Smooth muscle cell (in vitro differentiated cells): ENCODE data around the gene PRDM5. TPM values are rescaled to one million over a fixed set of nuclear protein-coding genes. Genes with fewer than 3 reads are reported as not detected.

Experiments used
- DNase-seq: peaks from one replicate; lab custom pipeline; 2025; ENCODE audit not compliant: unreplicated experiment; lab: John Stamatoyannopoulos, UW
- H2AFZ ChIP-seq: fragments of 200-600 bp; sonication (generic); 2 replicates; pipeline ENCODE4 v1.6.0; 2016; ENCODE audit warnings: antibody characterized with exemption, low read depth, mild to moderate bottlenecking
- H3F3A ChIP-seq: fragments of 200-600 bp; sonication (generic); 2 replicates; pipeline ENCODE4 v1.6.0; 2017; ENCODE audit warnings: antibody characterized with exemption, low read depth
- H3K27ac ChIP-seq: fragments of 200-600 bp; sonication (generic); 2 replicates; pipeline ENCODE4 v1.5.1; 2016; ENCODE audit warnings: low read depth, mild to moderate bottlenecking
- H3K27me3 ChIP-seq: fragments of 200-600 bp; sonication (generic); 2 replicates; pipeline ENCODE4 v1.6.1; 2016; ENCODE audit warnings: low read depth, mild to moderate bottlenecking
- H3K36me3 ChIP-seq: fragments of 200-600 bp; sonication (generic); 2 replicates; pipeline ENCODE4 v1.5.1; 2016; ENCODE audit warnings: low read depth
- H3K4me1 ChIP-seq: fragments of 200-600 bp; sonication (generic); 2 replicates; pipeline ENCODE4 v1.5.1; 2016; ENCODE audit warnings: low read depth
- H3K4me2 ChIP-seq: fragments of 200-600 bp; sonication (generic); 2 replicates; pipeline ENCODE4 v1.6.0; 2016; ENCODE audit warnings: mild to moderate bottlenecking
- H3K4me3 ChIP-seq: fragments of 200-600 bp; sonication (generic); 2 replicates; pipeline ENCODE4 v1.5.1; 2016; ENCODE audit warnings: mild to moderate bottlenecking
- H3K79me2 ChIP-seq: fragments of 200-600 bp; sonication (generic); 2 replicates; pipeline ENCODE4 v1.6.0; 2016; ENCODE audit warnings: low read depth, mild to moderate bottlenecking
- H3K9ac ChIP-seq: fragments of 200-600 bp; sonication (generic); 2 replicates; pipeline ENCODE4 v1.6.0; 2016; ENCODE audit warnings: low read depth
- H3K9me3 ChIP-seq: fragments of 200-600 bp; sonication (generic); replicated peaks from 2 replicates; pipeline ENCODE4 v1.5.1; 2016; ENCODE audit warnings: low read depth
- H4K20me1 ChIP-seq: fragments of 200-600 bp; sonication (generic); 2 replicates; pipeline ENCODE4 v1.6.0; 2016; ENCODE audit warnings: low read depth
- WGBS: methylation state at CpG from one replicate; pipeline ENCODE4 v1.1.7; 2016; ENCODE audit warnings: low lambda C conversion rate; 5-methylcytosine and 5-hydroxymethylcytosine counted together
- polyA plus RNA-seq: library from polyadenylated mRNA; unstranded; fragments of >200 nt; fragmentation: Nextera tagmentation; extraction: Ambion mirVana; gene quantifications from 2 replicates; pipeline ENCODE4 v1.2.1, GENCODE V29; 2016
- total RNA-seq: library from RNA; depleted of rRNA; stranded (reverse); fragments of >200 nt; gene quantifications from 2 replicates; pipeline ENCODE4 v1.2.3, GENCODE V29; 2014
- TF ChIP-seq, protein P1 (sequence below): fragments of 200-600 bp; sonication (generic); IDR thresholded peaks from 2 replicates; pipeline ENCODE4 v1.5.1; 2017; ENCODE audit warnings: borderline replicate concordance, mild to moderate bottlenecking, antibody characterized with exemption; ENCODE audit not compliant: insufficient read depth, poor library complexity, severe bottlenecking

Gene PRDM5
- total and polyA plus RNA-seq, 2 experiments from 2014 or later, result 3.3 to 8.6 TPM

GRCh38 chr4:120699354-120699753 is 223.2 kb downstream of the PRDM5 start:
- H3K4me3 ChIP-seq, result no peak overlapping the region
- no peaks in the 10 kb centered on the region for H3K27me3 ChIP-seq
- no peak overlapping the region for H3K4me2 ChIP-seq
- peaks cover 11% of the 10 kb centered on the region for H3F3A ChIP-seq
- H3K9ac ChIP-seq, result no peak overlapping the region
- H3K79me2 ChIP-seq, result no peaks in the 10 kb centered on the region
- no peak for DNase-seq
- no peaks in the 10 kb centered on the region for H4K20me1 ChIP-seq
- H3K4me1 ChIP-seq, result peaks cover 24% of the 10 kb centered on the region
- 100% methylated on average over 1 of the region's 1 CpG for WGBS
- no peak overlapping the region for H2AFZ ChIP-seq
- H3K9me3 ChIP-seq, result no peaks in the 10 kb centered on the region
- TF ChIP-seq, protein P1, sequence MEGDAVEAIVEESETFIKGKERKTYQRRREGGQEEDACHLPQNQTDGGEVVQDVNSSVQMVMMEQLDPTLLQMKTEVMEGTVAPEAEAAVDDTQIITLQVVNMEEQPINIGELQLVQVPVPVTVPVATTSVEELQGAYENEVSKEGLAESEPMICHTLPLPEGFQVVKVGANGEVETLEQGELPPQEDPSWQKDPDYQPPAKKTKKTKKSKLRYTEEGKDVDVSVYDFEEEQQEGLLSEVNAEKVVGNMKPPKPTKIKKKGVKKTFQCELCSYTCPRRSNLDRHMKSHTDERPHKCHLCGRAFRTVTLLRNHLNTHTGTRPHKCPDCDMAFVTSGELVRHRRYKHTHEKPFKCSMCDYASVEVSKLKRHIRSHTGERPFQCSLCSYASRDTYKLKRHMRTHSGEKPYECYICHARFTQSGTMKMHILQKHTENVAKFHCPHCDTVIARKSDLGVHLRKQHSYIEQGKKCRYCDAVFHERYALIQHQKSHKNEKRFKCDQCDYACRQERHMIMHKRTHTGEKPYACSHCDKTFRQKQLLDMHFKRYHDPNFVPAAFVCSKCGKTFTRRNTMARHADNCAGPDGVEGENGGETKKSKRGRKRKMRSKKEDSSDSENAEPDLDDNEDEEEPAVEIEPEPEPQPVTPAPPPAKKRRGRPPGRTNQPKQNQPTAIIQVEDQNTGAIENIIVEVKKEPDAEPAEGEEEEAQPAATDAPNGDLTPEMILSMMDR, result no peak
- H3K27ac ChIP-seq, result no peak overlapping the region
- H3K36me3 ChIP-seq, result no peaks in the 10 kb centered on the region

- DNase-seq, result peak; percentile 3
- H3K79me2 ChIP-seq, result no peaks in the 10 kb centered on the region
- H3K9ac ChIP-seq, result peak overlapping the region; percentile 21
- H3K4me2 ChIP-seq, result peak overlapping the region; percentile 54
- 2% methylated on average over 2 of the region's 2 CpGs for WGBS
- peaks cover 16% of the 10 kb centered on the region for H3F3A ChIP-seq
- H3K27ac ChIP-seq, result peak overlapping the region; percentile 84
- no peak overlapping the region for H3K4me3 ChIP-seq
- no peak overlapping the region for H2AFZ ChIP-seq
- H3K27me3 ChIP-seq, result no peaks in the 10 kb centered on the region
- no peaks in the 10 kb centered on the region for H3K36me3 ChIP-seq
- H3K4me1 ChIP-seq, result peaks cover 32% of the 10 kb centered on the region
- no peaks in the 10 kb centered on the region for H4K20me1 ChIP-seq
- no peaks in the 10 kb centered on the region for H3K9me3 ChIP-seq
- TF ChIP-seq, protein P1, result no peak
Measured at GRCh38 chr4:120694973-120695372, 227.6 kb downstream of the PRDM5 start.

- TF ChIP-seq, protein P1, result no peak
- Histone ChIP-seq H3F3A (peaks cover 16% of the 10 kb centered on the region), H4K20me1 (no peaks in the 10 kb centered on the region), H3K4me1 (peaks cover 32% of the 10 kb centered on the region), H3K9ac (peak overlapping the region; percentile 25), H3K4me2 (no peak overlapping the region), H3K79me2 (no peaks in the 10 kb centered on the region), H3K9me3 (no peaks in the 10 kb centered on the region), H3K36me3 (no peaks in the 10 kb centered on the region), H2AFZ (no peak overlapping the region), H3K4me3 (no peak overlapping the region), H3K27ac (peak overlapping the region; percentile 84), H3K27me3 (no peaks in the 10 kb centered on the region)
- no peak for DNase-seq
Measured at GRCh38 chr4:120693816-120694215, 228.7 kb downstream of the PRDM5 start.

- Histone ChIP-seq H3K4me3 (no peak overlapping the region), H3K4me2 (peak overlapping the region; percentile 49), H3K27ac (peak overlapping the region; percentile 84), H3K79me2 (no peaks in the 10 kb centered on the region), H4K20me1 (no peaks in the 10 kb centered on the region), H3K9me3 (no peaks in the 10 kb centered on the region), H3F3A (peaks cover 16% of the 10 kb centered on the region), H3K9ac (peak overlapping the region; percentile 50), H2AFZ (peak overlapping the region; percentile 17), H3K4me1 (peaks cover 30% of the 10 kb centered on the region), H3K36me3 (no peaks in the 10 kb centered on the region), H3K27me3 (no peaks in the 10 kb centered on the region)
- peak; percentile 1 for DNase-seq
- TF ChIP-seq, protein P1, result no peak
- 0% methylated on average over 2 of the region's 2 CpGs for WGBS
Measured at GRCh38 chr4:120692964-120693363, 229.6 kb downstream of the PRDM5 start.
